ENCODE measurements around the gene DTNBP1. TPM values are rescaled to one million over a fixed set of nuclear protein-coding genes. Genes with fewer than 3 reads are reported as not detected.

The DTNBP1 gene
- total RNA-seq, 1 donor from 2014 or later = 18.2 TPM

DNA sequence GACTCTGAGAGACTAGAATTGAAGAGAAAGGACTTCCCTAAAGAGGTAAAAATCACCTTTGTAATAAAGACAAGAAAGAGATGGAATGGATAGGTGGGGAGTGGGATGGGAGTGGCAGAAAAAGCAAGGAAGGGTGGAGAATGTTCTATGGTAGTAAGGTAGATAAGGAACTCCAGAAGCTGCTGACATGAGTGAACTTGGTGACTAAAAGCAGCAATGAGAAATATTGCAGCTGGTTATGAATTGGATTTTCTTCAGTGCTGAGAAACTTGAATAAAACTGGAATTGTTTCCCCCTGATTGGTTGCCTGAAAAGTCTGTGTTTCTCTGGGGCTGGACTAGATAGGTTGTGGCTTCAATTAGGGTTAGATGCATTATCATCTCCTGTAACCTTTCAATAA, 15.7 kb upstream of the DTNBP1 start:
- Histone ChIP-seq H3K36me3 (no peaks in the 10 kb centered on the region), H3K4me3 (no peak overlapping the region), H3K9me3 (no peaks in the 10 kb centered on the region), H3K4me1 (no peaks in the 10 kb centered on the region), H3K27ac (no peak overlapping the region), H3K27me3 (no peaks in the 10 kb centered on the region)
- intact Hi-C loops (cut with DNase I) = no loop called here
- no peak for DNase-seq (ENCODE audit: extremely low spot score in 2 of 2)
- TF ChIP-seq POLR2A (IDR thresholded peaks at IDR 0.05) (no peak), POLR2AphosphoS5 (IDR thresholded peaks at IDR 0.05; ENCODE audit: insufficient read depth in 1 of 2, low read depth in 1 of 2) (no peak), CTCF (IDR thresholded peaks at IDR 0.05) (no peak)

GRCh38 chr6:15677822-15678221, 15.0 kb upstream of the DTNBP1 start:
- Histone ChIP-seq H3K4me3 (no peak overlapping the region), H3K27ac (no peak overlapping the region), H3K36me3 (no peaks in the 10 kb centered on the region), H3K4me1 (no peaks in the 10 kb centered on the region), H3K9me3 (no peaks in the 10 kb centered on the region), H3K27me3 (no peaks in the 10 kb centered on the region)
- no peak for DNase-seq (ENCODE audit: extremely low spot score in 2 of 2)
- TF ChIP-seq CTCF (IDR thresholded peaks at IDR 0.05) (no peak), POLR2AphosphoS5 (IDR thresholded peaks at IDR 0.05; ENCODE audit: insufficient read depth in 1 of 2, low read depth in 1 of 2) (no peak), POLR2A (IDR thresholded peaks at IDR 0.05) (no peak)
- intact Hi-C loops (cut with DNase I) = no loop called here

GRCh38 chr6:15675536-15676220, 12.8 kb upstream of the DTNBP1 start:
- H3K4me1 ChIP-seq = no peaks in the 10 kb centered on the region
- no peak for DNase-seq (ENCODE audit: extremely low spot score in 2 of 2)
- H3K9me3 ChIP-seq = no peaks in the 10 kb centered on the region
- H3K4me3 ChIP-seq = no peak overlapping the region
- intact Hi-C loops (cut with DNase I) = no loop called here
- TF ChIP-seq POLR2A (IDR thresholded peaks at IDR 0.05) (no peak), CTCF (IDR thresholded peaks at IDR 0.05) (no peak), POLR2AphosphoS5 (IDR thresholded peaks at IDR 0.05; ENCODE audit: insufficient read depth in 1 of 2, low read depth in 1 of 2) (no peak)
- H3K36me3 ChIP-seq = no peaks in the 10 kb centered on the region
- H3K27me3 ChIP-seq = no peaks in the 10 kb centered on the region
- H3K27ac ChIP-seq = no peak overlapping the region

DNA sequence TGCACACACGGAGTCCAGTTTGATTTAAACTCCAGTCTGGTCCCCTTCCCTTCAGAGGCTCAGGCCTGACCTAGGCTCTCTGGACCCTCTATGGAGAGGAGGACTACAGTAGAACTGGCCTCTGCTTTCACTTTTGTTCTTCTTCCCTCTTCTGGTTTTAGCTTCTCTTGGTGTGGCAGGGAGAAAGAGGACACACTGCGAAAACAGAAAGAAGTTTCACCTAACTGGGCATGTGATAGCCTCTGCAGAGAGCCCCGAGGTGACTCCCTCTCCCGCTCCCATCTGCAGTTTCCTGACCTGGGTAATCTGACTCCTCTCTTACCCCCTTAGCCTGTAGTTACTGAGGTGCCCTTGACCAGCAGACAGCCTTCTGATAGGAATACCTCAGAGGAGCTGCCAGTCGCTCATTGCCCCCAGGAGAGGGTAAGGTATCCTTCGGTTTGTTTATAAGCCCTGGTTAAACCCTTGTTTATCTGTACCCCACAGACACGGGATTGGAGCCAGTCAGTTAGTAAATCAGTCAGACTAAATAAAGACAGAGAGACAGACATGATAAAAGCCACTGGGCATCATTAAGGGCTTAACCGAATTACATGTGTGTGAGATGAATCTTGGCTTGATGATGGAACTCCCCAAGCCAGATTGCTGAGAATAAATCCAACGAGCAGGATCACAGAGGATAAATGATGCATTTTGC, 12.0 kb upstream of the DTNBP1 start:
- H3K27ac ChIP-seq = no peak overlapping the region
- no peak for DNase-seq (ENCODE audit: extremely low spot score in 2 of 2)
- H3K4me3 ChIP-seq = no peak overlapping the region
- no peaks in the 10 kb centered on the region for H3K36me3 ChIP-seq
- intact Hi-C loops (cut with DNase I) = no loop called here
- no peak for TF ChIP-seq POLR2AphosphoS5 (IDR thresholded peaks at IDR 0.05; ENCODE audit: insufficient read depth in 1 of 2, low read depth in 1 of 2)
- no peak for TF ChIP-seq POLR2A (IDR thresholded peaks at IDR 0.05)
- TF ChIP-seq CTCF (IDR thresholded peaks at IDR 0.05) = no peak
- no peaks in the 10 kb centered on the region for H3K4me1 ChIP-seq
- H3K27me3 ChIP-seq = no peaks in the 10 kb centered on the region
- no peaks in the 10 kb centered on the region for H3K9me3 ChIP-seq

DNA sequence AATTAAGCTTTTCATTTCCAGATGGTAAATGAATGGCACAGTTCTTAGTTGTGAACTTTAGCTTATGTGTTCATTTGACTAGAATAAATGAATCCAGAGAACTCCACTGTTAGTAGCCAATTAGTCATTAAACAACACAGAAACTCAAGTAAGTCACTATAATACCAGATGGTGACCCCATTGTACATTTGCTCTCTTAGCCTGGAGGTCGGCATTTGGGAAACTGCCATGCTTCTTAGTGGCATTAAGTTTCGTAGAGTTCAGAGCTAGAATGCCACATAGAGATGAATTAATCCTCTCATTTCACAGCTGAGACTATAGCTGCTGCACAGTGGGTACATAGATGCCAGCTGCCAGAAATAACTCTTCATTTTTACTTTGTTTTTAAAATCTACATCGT, 10.8 kb upstream of the DTNBP1 start:
- TF ChIP-seq CTCF (IDR thresholded peaks at IDR 0.05) (no peak), POLR2A (IDR thresholded peaks at IDR 0.05) (no peak), POLR2AphosphoS5 (IDR thresholded peaks at IDR 0.05; ENCODE audit: insufficient read depth in 1 of 2, low read depth in 1 of 2) (no peak)
- Histone ChIP-seq H3K27ac (no peak overlapping the region), H3K36me3 (no peaks in the 10 kb centered on the region), H3K27me3 (no peaks in the 10 kb centered on the region), H3K4me1 (no peaks in the 10 kb centered on the region), H3K9me3 (no peaks in the 10 kb centered on the region), H3K4me3 (no peak overlapping the region)
- no peak for DNase-seq (ENCODE audit: extremely low spot score in 2 of 2)
- intact Hi-C loops (cut with DNase I) = no loop called here

All from vagina (tissue), 2 donors.